Muscle of back (tissue), 11 donors: ENCODE data around the gene KIAA1958. TPM values are rescaled to one million over a fixed set of nuclear protein-coding genes. Genes with fewer than 3 reads are reported as not detected.

ENCODE experiments used
- DNase-seq, 3 donors: peaks; one replicate each; pipeline versions ENCODE4 v3.0.0 to v3.0.0-alpha.2; 2013
- polyA plus RNA-seq, 10 donors: library from polyadenylated mRNA; unstranded; fragments of 120-200 nt; gene quantifications; one replicate each; pipeline ENCODE4 v1.2.1, GENCODE V29; 2013; ENCODE audit not compliant: insufficient read length in 10 of 10

Gene KIAA1958
- polyA plus RNA-seq, 10 donors: 3.0 to 4.5 (median 4.0) TPM

GRCh38 chr9:112527959-112528358 lies 41.3 kb downstream of the KIAA1958 start:
- no peak for DNase-seq

GRCh38 chr9:112529316-112529715 lies 42.7 kb downstream of the KIAA1958 start:
- DNase-seq: no peak

- peak in 2 of 3 donors; percentile 30 to 38 for DNase-seq
These were observed 44.2 kb downstream of the KIAA1958 start for GRCh38 chr9:112530751-112531205.

GRCh38 chr9:112531666-112532282 lies 45.1 kb downstream of the KIAA1958 start:
- DNase-seq: peak in 1 of 3 donors; percentile 46

GRCh38 chr9:112532427-112532826 lies 45.8 kb downstream of the KIAA1958 start:
- DNase-seq: peak in 1 of 3 donors; percentile 17

GRCh38 chr9:112533660-112534059 lies 47.0 kb downstream of the KIAA1958 start:
- DNase-seq: no peak

GRCh38 chr9:112535301-112535700 lies 48.7 kb downstream of the KIAA1958 start:
- peak; percentile 65 to 84 (median 68) for DNase-seq

- peak in 1 of 3 donors; percentile 56 for DNase-seq
These were observed 49.2 kb downstream of the KIAA1958 start for GRCh38 chr9:112535811-112536210.

GRCh38 chr9:112537561-112537960 lies 50.9 kb downstream of the KIAA1958 start:
- no peak for DNase-seq

GRCh38 chr9:112540800-112541199 lies 54.2 kb downstream of the KIAA1958 start:
- DNase-seq: no peak

- peak; percentile 33 to 70 (median 43) for DNase-seq
These were observed 55.1 kb downstream of the KIAA1958 start for GRCh38 chr9:112541685-112542084.

- DNase-seq: peak in 1 of 3 donors; percentile 52
These were observed 56.1 kb downstream of the KIAA1958 start for GRCh38 chr9:112542593-112543292.

- no peak for DNase-seq
These were observed 57.9 kb downstream of the KIAA1958 start for GRCh38 chr9:112544477-112544876.

GRCh38 chr9:112545237-112545636 lies 58.6 kb downstream of the KIAA1958 start:
- DNase-seq: no peak

GRCh38 chr9:112546149-112547012 lies 59.8 kb downstream of the KIAA1958 start:
- peak in 1 of 3 donors; percentile 35 for DNase-seq

- no peak for DNase-seq
These were observed 61.4 kb downstream of the KIAA1958 start for GRCh38 chr9:112548051-112548440.

GRCh38 chr9:112548836-112549595 lies 62.4 kb downstream of the KIAA1958 start:
- no peak for DNase-seq

- DNase-seq: no peak
These were observed 63.9 kb downstream of the KIAA1958 start for GRCh38 chr9:112550531-112550930.

GRCh38 chr9:112551641-112552040 lies 65.0 kb downstream of the KIAA1958 start:
- DNase-seq: no peak

- no peak for DNase-seq
These were observed 65.8 kb downstream of the KIAA1958 start for GRCh38 chr9:112552229-112553056.
